GM23338 (cell line): ENCODE results near the gene TULP3. TPM values are rescaled to one million over a fixed set of nuclear protein-coding genes. Genes with fewer than 3 reads are reported as not detected.

Experiments used
- ATAC-seq: fragments of 200-7000 bp; cut with Tn5 transposase; 3 replicates; pipeline ENCODE4 v1.9.1; 2020
- DNase-seq: peaks from one replicate; pipeline ENCODE4 v3.0.0-alpha.2; 2015; ENCODE audit warnings: low spot score
- H2AFZ ChIP-seq: fragments of 200-600 bp; sonication (generic); 2 replicates; pipeline ENCODE4 v1.8.0; 2016; ENCODE audit warnings: antibody characterized with exemption, mild to moderate bottlenecking, moderate library complexity
- H3F3A ChIP-seq: fragments of 200-600 bp; sonication (generic); replicated peaks from 2 replicates; pipeline ENCODE4 v1.8.0; 2017; ENCODE audit warnings: antibody characterized with exemption, mixed run types, low read depth
- H3K27ac ChIP-seq: fragments of 200-600 bp; sonication (generic); 2 replicates; pipeline ENCODE4 v1.6.1; 2016; ENCODE audit warnings: low read depth
- H3K27me3 ChIP-seq: fragments of 200-600 bp; sonication (generic); 2 replicates; pipeline ENCODE4 v1.8.0; 2016; ENCODE audit warnings: mild to moderate bottlenecking, mixed run types, moderate library complexity; ENCODE audit not compliant: insufficient read depth
- H3K36me3 ChIP-seq: fragments of 200-600 bp; sonication (generic); 2 replicates; pipeline ENCODE4 v1.8.0; 2016; ENCODE audit warnings: mild to moderate bottlenecking; ENCODE audit not compliant: insufficient read depth
- H3K4me1 ChIP-seq: fragments of 200-600 bp; sonication (generic); 2 replicates; pipeline ENCODE4 v1.8.0; 2016; ENCODE audit warnings: mild to moderate bottlenecking, moderate library complexity; ENCODE audit not compliant: insufficient read depth
- H3K4me2 ChIP-seq: fragments of 200-600 bp; sonication (generic); 2 replicates; pipeline ENCODE4 v1.7.1; 2017; ENCODE audit warnings: mixed run types
- H3K4me3 ChIP-seq: fragments of 200-600 bp; sonication (generic); 2 replicates; pipeline ENCODE4 v1.6.1; 2016; ENCODE audit warnings: mixed run types
- H3K79me2 ChIP-seq: fragments of 200-600 bp; sonication (generic); replicated peaks from 2 replicates; pipeline ENCODE4 v1.8.0; 2017; ENCODE audit warnings: mild to moderate bottlenecking; ENCODE audit not compliant: insufficient read depth
- H3K9me2 ChIP-seq: fragments of 200-600 bp; sonication (generic); 2 replicates; pipeline ENCODE4 v1.8.0; 2017; ENCODE audit not compliant: insufficient read depth
- H4K20me1 ChIP-seq: fragments of 200-600 bp; sonication (generic); replicated peaks from 2 replicates; pipeline ENCODE4 v1.8.0; 2017; ENCODE audit warnings: mild to moderate bottlenecking; ENCODE audit not compliant: insufficient read depth
- H3K27ac Mint-ChIP-seq: 2 replicates; pipeline ENCODE4 v1.8.0; 2020; ENCODE audit warnings: inconsistent platforms, mild to moderate bottlenecking, moderate library complexity, mixed read lengths
- H3K27me3 Mint-ChIP-seq: 3 replicates; pipeline ENCODE4 v1.8.0; 2022; ENCODE audit warnings: low read depth, mild to moderate bottlenecking, moderate library complexity, mixed read lengths, inconsistent platforms; ENCODE audit not compliant: insufficient read depth, poor library complexity
- H3K36me3 Mint-ChIP-seq: 3 replicates; pipeline ENCODE4 v1.8.0; 2021; ENCODE audit warnings: low read depth, mild to moderate bottlenecking, inconsistent platforms, moderate library complexity, mixed read lengths
- H3K4me1 Mint-ChIP-seq: 3 replicates; pipeline ENCODE4 v1.8.0; 2020; ENCODE audit warnings: mild to moderate bottlenecking, inconsistent platforms, mixed read lengths
- H3K4me3 Mint-ChIP-seq: 3 replicates; pipeline ENCODE4 v1.8.0; 2021; ENCODE audit warnings: moderate library complexity, mild to moderate bottlenecking, inconsistent platforms, mixed read lengths
- H3K9me3 Mint-ChIP-seq: 3 replicates; pipeline ENCODE4 v1.8.0; 2020; ENCODE audit warnings: moderate library complexity, mild to moderate bottlenecking, inconsistent platforms, mixed read lengths
- CREB1 ChIP-seq: fragments of 250-450 bp; sonication (Bioruptor Pico); IDR thresholded peaks from 2 replicates; pipeline ENCODE4 v1.5.0; 2020; ENCODE audit warnings: low read depth, mild to moderate bottlenecking, moderate library complexity
- EZH2 ChIP-seq: fragments of 200-600 bp; sonication (generic); IDR thresholded peaks from one replicate; pipeline ENCODE4 v1.8.0; 2017; ENCODE audit warnings: antibody characterized with exemption, mild to moderate bottlenecking, low read depth; ENCODE audit not compliant: unreplicated experiment
- EZH2phosphoT487 ChIP-seq: fragments of 200-600 bp; sonication (generic); IDR thresholded peaks from one replicate; pipeline ENCODE4 v1.8.1; 2018; ENCODE audit warnings: antibody characterized with exemption; ENCODE audit not compliant: unreplicated experiment
- JUNB ChIP-seq: IDR thresholded peaks from one replicate; pipeline ENCODE4 v1.6.1; 2016; ENCODE audit warnings: antibody characterized with exemption; ENCODE audit not compliant: unreplicated experiment
- NANOG ChIP-seq: IDR thresholded peaks from 2 replicates; pipeline ENCODE4 v1.6.1; 2016; ENCODE audit warnings: antibody characterized with exemption, borderline replicate concordance
- POLR2AphosphoS5 ChIP-seq: IDR thresholded peaks from 2 replicates; pipeline ENCODE4 v1.6.1; 2016; ENCODE audit warnings: antibody characterized with exemption, low read depth
- STAT1 ChIP-seq: IDR thresholded peaks from one replicate; pipeline ENCODE4 v1.6.1; 2016; ENCODE audit warnings: antibody characterized with exemption; ENCODE audit not compliant: unreplicated experiment
- ZNF114 ChIP-seq: fragments of 250-450 bp; sonication (Bioruptor Pico); IDR thresholded peaks from 2 replicates; pipeline ENCODE4 v1.5.0; 2020; ENCODE audit warnings: mild to moderate bottlenecking, moderate library complexity
- ZNF331 ChIP-seq: fragments of 250-450 bp; sonication (Bioruptor Pico); IDR thresholded peaks from 2 replicates; pipeline ENCODE4 v1.5.0; 2020; ENCODE audit warnings: low read depth, mild to moderate bottlenecking, moderate library complexity
- polyA plus RNA-seq: library from polyadenylated mRNA; unstranded; fragments of >200 nt; fragmentation: Nextera tagmentation; extraction: Ambion mirVana; gene quantifications from 2 replicates; pipeline ENCODE4 v1.2.1, GENCODE V29; 2016
- total RNA-seq: library from RNA; depleted of rRNA; stranded (reverse); fragments of >200 nt; shearing (Covaris generic); gene quantifications from 2 replicates; pipeline ENCODE4 v1.2.3, GENCODE V29; 2014
- TF ChIP-seq, protein P1 (sequence below), 2 experiments: fragments of 200-600 bp in 1 of 2; sonication (generic) in 1 of 2; conservative IDR thresholded peaks; 2 replicates each; pipeline versions ENCODE4 v1.5.1 to v1.6.1; 2016 to 2017; ENCODE audit warnings: antibody characterized with exemption in 2 of 2, low read depth in 2 of 2, mild to moderate bottlenecking in 2 of 2, moderate library complexity in 1 of 2
- TF ChIP-seq, protein P2 (sequence below): fragments of 250-450 bp; sonication (Bioruptor Pico); IDR thresholded peaks from 2 replicates; pipeline ENCODE4 v1.5.0; 2020; ENCODE audit warnings: mild to moderate bottlenecking, moderate library complexity
- TF ChIP-seq, protein P3 (sequence below): IDR thresholded peaks from 2 replicates; pipeline ENCODE4 v1.6.1; 2016; ENCODE audit warnings: antibody characterized with exemption

Gene TULP3
- total and polyA plus RNA-seq, 2 experiments from 2014 or later: 15.1 to 18.8 TPM

DNA sequence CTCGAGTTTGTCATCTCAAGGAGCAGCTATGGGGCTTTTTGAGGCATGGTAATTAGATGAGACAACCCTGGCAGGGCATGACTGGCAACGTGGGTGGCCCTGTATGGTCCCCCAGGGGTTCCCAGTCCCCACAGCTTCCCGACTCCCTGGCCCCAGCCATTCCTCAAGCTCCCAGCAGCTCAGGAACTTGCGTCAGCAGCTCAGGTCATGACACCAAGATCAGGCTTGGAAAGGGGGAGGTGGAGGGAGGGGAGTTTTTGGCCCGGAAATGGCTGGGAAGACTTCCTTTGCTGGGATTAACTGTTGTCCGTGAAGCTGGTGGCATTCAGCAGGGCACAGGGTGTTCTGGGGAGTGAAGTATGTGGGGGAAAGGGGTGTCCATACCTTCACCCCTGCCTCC is 45.4 kb upstream of the TULP3 start (continued):
- TF ChIP-seq, protein P1, sequence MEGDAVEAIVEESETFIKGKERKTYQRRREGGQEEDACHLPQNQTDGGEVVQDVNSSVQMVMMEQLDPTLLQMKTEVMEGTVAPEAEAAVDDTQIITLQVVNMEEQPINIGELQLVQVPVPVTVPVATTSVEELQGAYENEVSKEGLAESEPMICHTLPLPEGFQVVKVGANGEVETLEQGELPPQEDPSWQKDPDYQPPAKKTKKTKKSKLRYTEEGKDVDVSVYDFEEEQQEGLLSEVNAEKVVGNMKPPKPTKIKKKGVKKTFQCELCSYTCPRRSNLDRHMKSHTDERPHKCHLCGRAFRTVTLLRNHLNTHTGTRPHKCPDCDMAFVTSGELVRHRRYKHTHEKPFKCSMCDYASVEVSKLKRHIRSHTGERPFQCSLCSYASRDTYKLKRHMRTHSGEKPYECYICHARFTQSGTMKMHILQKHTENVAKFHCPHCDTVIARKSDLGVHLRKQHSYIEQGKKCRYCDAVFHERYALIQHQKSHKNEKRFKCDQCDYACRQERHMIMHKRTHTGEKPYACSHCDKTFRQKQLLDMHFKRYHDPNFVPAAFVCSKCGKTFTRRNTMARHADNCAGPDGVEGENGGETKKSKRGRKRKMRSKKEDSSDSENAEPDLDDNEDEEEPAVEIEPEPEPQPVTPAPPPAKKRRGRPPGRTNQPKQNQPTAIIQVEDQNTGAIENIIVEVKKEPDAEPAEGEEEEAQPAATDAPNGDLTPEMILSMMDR (conservative IDR thresholded peaks at IDR 0.05; ENCODE audit: low read depth in 2 of 2): no peak
- TF ChIP-seq CREB1: no peak
- TF ChIP-seq ZNF114 (CRISPR knock-in tag): no peak
- no peak for TF ChIP-seq STAT1
- TF ChIP-seq JUNB: no peak

GRCh38 chr12:2851931-2852330 is 38.8 kb upstream of the TULP3 start:
- no peak overlapping the region for H3K4me3 ChIP-seq
- Mint-ChIP-seq H3K27ac (no peak overlapping the region), H3K9me3 (no peaks in the 10 kb centered on the region), H3K36me3 (no peaks in the 10 kb centered on the region; the same call in 2 of the 3 replicates), H3K4me3 (no peak overlapping the region), H3K27me3 (peaks cover 17% of the 10 kb centered on the region), H3K4me1 (peaks cover 20% of the 10 kb centered on the region)
- no peak overlapping the region for H2AFZ ChIP-seq
- DNase-seq (no peak), ATAC-seq (no peak)
- no peaks in the 10 kb centered on the region for H4K20me1 ChIP-seq
- peaks cover 4% of the 10 kb centered on the region; the same call in 1 of the 2 replicates for H3K4me1 ChIP-seq
- no peaks in the 10 kb centered on the region for H3K79me2 ChIP-seq
- no peak overlapping the region for H3K4me2 ChIP-seq
- H3K27ac ChIP-seq: no peak overlapping the region
- H3K36me3 ChIP-seq: no peaks in the 10 kb centered on the region
- no peak for TF ChIP-seq ZNF331 (CRISPR knock-in tag)
- TF ChIP-seq, protein P1 (conservative IDR thresholded peaks at IDR 0.05; ENCODE audit: low read depth in 2 of 2): no peak
- no peak for TF ChIP-seq NANOG
- TF ChIP-seq STAT1: no peak
- no peak for TF ChIP-seq ZNF114 (CRISPR knock-in tag)
- TF ChIP-seq EZH2phosphoT487: no peak
- TF ChIP-seq, protein P2, sequence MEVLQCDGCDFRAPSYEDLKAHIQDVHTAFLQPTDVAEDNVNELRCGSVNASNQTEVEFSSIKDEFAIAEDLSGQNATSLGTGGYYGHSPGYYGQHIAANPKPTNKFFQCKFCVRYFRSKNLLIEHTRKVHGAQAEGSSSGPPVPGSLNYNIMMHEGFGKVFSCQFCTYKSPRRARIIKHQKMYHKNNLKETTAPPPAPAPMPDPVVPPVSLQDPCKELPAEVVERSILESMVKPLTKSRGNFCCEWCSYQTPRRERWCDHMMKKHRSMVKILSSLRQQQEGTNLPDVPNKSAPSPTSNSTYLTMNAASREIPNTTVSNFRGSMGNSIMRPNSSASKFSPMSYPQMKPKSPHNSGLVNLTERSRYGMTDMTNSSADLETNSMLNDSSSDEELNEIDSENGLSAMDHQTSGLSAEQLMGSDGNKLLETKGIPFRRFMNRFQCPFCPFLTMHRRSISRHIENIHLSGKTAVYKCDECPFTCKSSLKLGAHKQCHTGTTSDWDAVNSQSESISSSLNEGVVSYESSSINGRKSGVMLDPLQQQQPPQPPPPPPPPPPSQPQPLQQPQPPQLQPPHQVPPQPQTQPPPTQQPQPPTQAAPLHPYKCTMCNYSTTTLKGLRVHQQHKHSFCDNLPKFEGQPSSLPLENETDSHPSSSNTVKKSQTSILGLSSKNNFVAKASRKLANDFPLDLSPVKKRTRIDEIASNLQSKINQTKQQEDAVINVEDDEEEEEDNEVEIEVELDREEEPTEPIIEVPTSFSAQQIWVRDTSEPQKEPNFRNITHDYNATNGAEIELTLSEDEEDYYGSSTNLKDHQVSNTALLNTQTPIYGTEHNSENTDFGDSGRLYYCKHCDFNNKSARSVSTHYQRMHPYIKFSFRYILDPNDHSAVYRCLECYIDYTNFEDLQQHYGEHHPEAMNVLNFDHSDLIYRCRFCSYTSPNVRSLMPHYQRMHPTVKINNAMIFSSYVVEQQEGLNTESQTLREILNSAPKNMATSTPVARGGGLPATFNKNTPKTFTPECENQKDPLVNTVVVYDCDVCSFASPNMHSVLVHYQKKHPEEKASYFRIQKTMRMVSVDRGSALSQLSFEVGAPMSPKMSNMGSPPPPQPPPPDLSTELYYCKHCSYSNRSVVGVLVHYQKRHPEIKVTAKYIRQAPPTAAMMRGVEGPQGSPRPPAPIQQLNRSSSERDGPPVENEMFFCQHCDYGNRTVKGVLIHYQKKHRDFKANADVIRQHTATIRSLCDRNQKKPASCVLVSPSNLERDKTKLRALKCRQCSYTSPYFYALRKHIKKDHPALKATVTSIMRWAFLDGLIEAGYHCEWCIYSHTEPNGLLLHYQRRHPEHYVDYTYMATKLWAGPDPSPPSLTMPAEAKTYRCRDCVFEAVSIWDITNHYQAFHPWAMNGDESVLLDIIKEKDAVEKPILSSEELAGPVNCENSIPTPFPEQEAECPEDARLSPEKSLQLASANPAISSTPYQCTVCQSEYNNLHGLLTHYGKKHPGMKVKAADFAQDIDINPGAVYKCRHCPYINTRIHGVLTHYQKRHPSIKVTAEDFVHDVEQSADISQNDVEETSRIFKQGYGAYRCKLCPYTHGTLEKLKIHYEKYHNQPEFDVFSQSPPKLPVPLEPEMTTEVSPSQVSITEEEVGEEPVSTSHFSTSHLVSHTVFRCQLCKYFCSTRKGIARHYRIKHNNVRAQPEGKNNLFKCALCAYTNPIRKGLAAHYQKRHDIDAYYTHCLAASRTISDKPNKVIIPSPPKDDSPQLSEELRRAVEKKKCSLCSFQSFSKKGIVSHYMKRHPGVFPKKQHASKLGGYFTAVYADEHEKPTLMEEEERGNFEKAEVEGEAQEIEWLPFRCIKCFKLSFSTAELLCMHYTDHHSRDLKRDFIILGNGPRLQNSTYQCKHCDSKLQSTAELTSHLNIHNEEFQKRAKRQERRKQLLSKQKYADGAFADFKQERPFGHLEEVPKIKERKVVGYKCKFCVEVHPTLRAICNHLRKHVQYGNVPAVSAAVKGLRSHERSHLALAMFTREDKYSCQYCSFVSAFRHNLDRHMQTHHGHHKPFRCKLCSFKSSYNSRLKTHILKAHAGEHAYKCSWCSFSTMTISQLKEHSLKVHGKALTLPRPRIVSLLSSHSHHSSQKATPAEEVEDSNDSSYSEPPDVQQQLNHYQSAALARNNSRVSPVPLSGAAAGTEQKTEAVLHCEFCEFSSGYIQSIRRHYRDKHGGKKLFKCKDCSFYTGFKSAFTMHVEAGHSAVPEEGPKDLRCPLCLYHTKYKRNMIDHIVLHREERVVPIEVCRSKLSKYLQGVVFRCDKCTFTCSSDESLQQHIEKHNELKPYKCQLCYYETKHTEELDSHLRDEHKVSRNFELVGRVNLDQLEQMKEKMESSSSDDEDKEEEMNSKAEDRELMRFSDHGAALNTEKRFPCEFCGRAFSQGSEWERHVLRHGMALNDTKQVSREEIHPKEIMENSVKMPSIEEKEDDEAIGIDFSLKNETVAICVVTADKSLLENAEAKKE (CRISPR knock-in tag): no peak
- no peak for TF ChIP-seq CREB1
- TF ChIP-seq POLR2AphosphoS5: no peak
- no peak for TF ChIP-seq JUNB
- TF ChIP-seq, protein P3, sequence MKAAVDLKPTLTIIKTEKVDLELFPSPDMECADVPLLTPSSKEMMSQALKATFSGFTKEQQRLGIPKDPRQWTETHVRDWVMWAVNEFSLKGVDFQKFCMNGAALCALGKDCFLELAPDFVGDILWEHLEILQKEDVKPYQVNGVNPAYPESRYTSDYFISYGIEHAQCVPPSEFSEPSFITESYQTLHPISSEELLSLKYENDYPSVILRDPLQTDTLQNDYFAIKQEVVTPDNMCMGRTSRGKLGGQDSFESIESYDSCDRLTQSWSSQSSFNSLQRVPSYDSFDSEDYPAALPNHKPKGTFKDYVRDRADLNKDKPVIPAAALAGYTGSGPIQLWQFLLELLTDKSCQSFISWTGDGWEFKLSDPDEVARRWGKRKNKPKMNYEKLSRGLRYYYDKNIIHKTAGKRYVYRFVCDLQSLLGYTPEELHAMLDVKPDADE: no peak
- TF ChIP-seq EZH2: no peak
- no peaks in the 10 kb centered on the region for H3K9me2 ChIP-seq
- 0 out of 2 replicates have a peak, but pooled peaks cover 2% of the 10 kb centered on the region for H3F3A ChIP-seq
- H3K27me3 ChIP-seq: no peaks in the 10 kb centered on the region
